ENCODE results near the gene TPX2.

Gene TPX2

DNA sequence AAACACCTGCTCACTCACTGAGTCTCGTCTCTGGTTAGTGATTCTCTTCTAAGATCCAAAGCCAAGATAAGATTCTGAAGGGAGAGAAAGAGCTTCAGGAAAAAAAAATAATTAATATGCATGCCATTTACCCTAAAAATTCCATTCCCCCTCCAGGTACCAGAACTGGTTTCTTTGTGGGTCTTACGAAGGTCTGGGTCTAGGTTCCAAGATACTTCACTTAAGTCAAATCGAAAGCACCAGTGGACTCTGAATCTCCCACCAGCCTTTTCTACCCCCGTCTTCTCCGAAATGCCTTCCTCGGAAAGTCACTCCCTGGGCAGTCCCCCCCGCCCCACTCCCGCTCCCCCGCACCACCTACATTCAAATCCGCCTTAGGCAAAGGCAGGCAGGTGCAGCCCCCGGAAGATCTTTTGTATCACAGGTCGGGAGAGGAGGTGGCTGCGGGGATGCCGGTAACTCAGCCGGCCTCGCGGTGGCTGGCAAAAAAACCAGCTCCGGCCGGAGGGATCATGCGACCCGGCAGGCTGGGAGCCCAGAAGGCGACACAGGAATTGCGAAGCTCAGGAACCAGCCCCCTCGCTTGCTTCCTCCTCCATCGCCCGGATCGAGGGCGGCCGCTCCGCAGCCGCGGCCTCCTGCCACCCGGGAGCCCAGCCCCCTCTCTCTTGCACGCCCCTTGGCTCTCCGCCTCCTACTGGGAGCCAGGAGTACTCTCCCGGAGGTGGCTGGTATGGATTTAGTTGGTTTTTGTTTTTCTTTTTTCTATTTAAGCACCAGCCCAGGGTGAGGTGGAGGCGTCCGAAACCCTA, 16.6 kb upstream of the TPX2 start, which contains the start of gene BCL2L1 (continued):
- TF ChIP-seq, protein P1, sequence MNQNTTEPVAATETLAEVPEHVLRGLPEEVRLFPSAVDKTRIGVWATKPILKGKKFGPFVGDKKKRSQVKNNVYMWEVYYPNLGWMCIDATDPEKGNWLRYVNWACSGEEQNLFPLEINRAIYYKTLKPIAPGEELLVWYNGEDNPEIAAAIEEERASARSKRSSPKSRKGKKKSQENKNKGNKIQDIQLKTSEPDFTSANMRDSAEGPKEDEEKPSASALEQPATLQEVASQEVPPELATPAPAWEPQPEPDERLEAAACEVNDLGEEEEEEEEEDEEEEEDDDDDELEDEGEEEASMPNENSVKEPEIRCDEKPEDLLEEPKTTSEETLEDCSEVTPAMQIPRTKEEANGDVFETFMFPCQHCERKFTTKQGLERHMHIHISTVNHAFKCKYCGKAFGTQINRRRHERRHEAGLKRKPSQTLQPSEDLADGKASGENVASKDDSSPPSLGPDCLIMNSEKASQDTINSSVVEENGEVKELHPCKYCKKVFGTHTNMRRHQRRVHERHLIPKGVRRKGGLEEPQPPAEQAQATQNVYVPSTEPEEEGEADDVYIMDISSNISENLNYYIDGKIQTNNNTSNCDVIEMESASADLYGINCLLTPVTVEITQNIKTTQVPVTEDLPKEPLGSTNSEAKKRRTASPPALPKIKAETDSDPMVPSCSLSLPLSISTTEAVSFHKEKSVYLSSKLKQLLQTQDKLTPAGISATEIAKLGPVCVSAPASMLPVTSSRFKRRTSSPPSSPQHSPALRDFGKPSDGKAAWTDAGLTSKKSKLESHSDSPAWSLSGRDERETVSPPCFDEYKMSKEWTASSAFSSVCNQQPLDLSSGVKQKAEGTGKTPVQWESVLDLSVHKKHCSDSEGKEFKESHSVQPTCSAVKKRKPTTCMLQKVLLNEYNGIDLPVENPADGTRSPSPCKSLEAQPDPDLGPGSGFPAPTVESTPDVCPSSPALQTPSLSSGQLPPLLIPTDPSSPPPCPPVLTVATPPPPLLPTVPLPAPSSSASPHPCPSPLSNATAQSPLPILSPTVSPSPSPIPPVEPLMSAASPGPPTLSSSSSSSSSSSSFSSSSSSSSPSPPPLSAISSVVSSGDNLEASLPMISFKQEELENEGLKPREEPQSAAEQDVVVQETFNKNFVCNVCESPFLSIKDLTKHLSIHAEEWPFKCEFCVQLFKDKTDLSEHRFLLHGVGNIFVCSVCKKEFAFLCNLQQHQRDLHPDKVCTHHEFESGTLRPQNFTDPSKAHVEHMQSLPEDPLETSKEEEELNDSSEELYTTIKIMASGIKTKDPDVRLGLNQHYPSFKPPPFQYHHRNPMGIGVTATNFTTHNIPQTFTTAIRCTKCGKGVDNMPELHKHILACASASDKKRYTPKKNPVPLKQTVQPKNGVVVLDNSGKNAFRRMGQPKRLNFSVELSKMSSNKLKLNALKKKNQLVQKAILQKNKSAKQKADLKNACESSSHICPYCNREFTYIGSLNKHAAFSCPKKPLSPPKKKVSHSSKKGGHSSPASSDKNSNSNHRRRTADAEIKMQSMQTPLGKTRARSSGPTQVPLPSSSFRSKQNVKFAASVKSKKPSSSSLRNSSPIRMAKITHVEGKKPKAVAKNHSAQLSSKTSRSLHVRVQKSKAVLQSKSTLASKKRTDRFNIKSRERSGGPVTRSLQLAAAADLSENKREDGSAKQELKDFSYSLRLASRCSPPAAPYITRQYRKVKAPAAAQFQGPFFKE (tag by site-specific recombination; IDR thresholded peaks at IDR 0.05; ENCODE audit: borderline replicate concordance) = no peak
- TF ChIP-seq, protein P2, sequence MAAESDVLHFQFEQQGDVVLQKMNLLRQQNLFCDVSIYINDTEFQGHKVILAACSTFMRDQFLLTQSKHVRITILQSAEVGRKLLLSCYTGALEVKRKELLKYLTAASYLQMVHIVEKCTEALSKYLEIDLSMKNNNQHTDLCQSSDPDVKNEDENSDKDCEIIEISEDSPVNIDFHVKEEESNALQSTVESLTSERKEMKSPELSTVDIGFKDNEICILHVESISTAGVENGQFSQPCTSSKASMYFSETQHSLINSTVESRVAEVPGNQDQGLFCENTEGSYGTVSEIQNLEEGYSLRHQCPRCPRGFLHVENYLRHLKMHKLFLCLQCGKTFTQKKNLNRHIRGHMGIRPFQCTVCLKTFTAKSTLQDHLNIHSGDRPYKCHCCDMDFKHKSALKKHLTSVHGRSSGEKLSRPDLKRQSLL (tag by site-specific recombination; IDR thresholded peaks at IDR 0.05) = peak; percentile 50; the same call in 1 of the 2 replicates
- no peak; the same call in 1 of the 2 replicates for TF ChIP-seq ZEB2 (tag by site-specific recombination; IDR thresholded peaks at IDR 0.05)
- peak; percentile 41; the same call in 1 of the 2 replicates for TF ChIP-seq EGR2 (tag by site-specific recombination; IDR thresholded peaks at IDR 0.05; ENCODE audit: low read depth)
- TF ChIP-seq ZNF561 (tag by site-specific recombination; IDR thresholded peaks at IDR 0.05; ENCODE audit: borderline replicate concordance) = peak; percentile 22; the same call in 1 of the 2 replicates
- TF ChIP-seq, protein P3, sequence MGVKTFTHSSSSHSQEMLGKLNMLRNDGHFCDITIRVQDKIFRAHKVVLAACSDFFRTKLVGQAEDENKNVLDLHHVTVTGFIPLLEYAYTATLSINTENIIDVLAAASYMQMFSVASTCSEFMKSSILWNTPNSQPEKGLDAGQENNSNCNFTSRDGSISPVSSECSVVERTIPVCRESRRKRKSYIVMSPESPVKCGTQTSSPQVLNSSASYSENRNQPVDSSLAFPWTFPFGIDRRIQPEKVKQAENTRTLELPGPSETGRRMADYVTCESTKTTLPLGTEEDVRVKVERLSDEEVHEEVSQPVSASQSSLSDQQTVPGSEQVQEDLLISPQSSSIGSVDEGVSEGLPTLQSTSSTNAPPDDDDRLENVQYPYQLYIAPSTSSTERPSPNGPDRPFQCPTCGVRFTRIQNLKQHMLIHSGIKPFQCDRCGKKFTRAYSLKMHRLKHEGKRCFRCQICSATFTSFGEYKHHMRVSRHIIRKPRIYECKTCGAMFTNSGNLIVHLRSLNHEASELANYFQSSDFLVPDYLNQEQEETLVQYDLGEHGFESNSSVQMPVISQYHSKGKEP (tag by site-specific recombination; IDR thresholded peaks at IDR 0.05) = no peak
- no peak for TF ChIP-seq ZNF214 (tag by site-specific recombination; IDR thresholded peaks at IDR 0.05; ENCODE audit: borderline replicate concordance)
- no peak for TF ChIP-seq ZNF23 (tag by site-specific recombination; IDR thresholded peaks at IDR 0.05; ENCODE audit: borderline replicate concordance)
- TF ChIP-seq ZBTB20 (tag by site-specific recombination; IDR thresholded peaks at IDR 0.05) = peak; percentile 57; the same call in 1 of the 2 replicates
- no peak for TF ChIP-seq ZNF433 (tag by site-specific recombination; IDR thresholded peaks at IDR 0.05; ENCODE audit: low read depth)
- TF ChIP-seq GLI4 (tag by site-specific recombination; IDR thresholded peaks at IDR 0.05) = no peak
- no peak for TF ChIP-seq GLI2 (tag by site-specific recombination; IDR thresholded peaks at IDR 0.05; ENCODE audit: borderline replicate concordance, low read depth)
- TF ChIP-seq ZNF274 (IDR thresholded peaks at IDR 0.05; ENCODE audit: low read length) = no peak
- TF ChIP-seq ZNF274 (tag by site-specific recombination; IDR thresholded peaks at IDR 0.05; ENCODE audit: borderline replicate concordance) = no peak
- TF ChIP-seq ZNF324 (tag by site-specific recombination; IDR thresholded peaks at IDR 0.05) = no peak
- TF ChIP-seq, protein P4, sequence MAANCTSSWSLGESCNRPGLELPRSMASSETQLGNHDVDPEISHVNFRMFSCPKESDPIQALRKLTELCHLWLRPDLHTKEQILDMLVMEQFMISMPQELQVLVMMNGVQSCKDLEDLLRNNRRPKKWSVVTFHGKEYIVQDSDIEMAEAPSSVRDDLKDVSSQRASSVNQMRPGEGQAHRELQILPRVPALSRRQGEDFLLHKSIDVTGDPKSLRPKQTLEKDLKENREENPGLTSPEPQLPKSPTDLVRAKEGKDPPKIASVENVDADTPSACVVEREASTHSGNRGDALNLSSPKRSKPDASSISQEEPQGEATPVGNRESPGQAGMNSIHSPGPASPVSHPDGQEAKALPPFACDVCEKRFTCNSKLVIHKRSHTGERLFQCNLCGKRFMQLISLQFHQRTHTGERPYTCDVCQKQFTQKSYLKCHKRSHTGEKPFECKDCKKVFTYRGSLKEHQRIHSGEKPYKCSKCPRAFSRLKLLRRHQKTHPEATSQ (tag by site-specific recombination; IDR thresholded peaks at IDR 0.05) = no peak
- TF ChIP-seq ZBTB17 (tag by site-specific recombination; IDR thresholded peaks at IDR 0.05) = peak; percentile 70
- TF ChIP-seq ZNF335 (tag by site-specific recombination; conservative IDR thresholded peaks at IDR 0.05) = peak; percentile 98
- TF ChIP-seq ZSCAN16 (tag by site-specific recombination; IDR thresholded peaks at IDR 0.05) = no peak
- TF ChIP-seq ZNF549 (tag by site-specific recombination; IDR thresholded peaks at IDR 0.05) = no peak
- TF ChIP-seq YY2 (tag by site-specific recombination; IDR thresholded peaks at IDR 0.05) = no peak
- TF ChIP-seq KLF9 (tag by site-specific recombination; IDR thresholded peaks at IDR 0.05; ENCODE audit: low read depth) = peak; percentile 73
- no peak for TF ChIP-seq ZNF248 (tag by site-specific recombination; IDR thresholded peaks at IDR 0.05)
- TF ChIP-seq, protein P5, sequence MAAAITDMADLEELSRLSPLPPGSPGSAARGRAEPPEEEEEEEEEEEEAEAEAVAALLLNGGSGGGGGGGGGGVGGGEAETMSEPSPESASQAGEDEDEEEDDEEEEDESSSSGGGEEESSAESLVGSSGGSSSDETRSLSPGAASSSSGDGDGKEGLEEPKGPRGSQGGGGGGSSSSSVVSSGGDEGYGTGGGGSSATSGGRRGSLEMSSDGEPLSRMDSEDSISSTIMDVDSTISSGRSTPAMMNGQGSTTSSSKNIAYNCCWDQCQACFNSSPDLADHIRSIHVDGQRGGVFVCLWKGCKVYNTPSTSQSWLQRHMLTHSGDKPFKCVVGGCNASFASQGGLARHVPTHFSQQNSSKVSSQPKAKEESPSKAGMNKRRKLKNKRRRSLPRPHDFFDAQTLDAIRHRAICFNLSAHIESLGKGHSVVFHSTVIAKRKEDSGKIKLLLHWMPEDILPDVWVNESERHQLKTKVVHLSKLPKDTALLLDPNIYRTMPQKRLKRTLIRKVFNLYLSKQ (tag by site-specific recombination; IDR thresholded peaks at IDR 0.05; ENCODE audit: borderline replicate concordance) = no peak
- TF ChIP-seq, protein P6, sequence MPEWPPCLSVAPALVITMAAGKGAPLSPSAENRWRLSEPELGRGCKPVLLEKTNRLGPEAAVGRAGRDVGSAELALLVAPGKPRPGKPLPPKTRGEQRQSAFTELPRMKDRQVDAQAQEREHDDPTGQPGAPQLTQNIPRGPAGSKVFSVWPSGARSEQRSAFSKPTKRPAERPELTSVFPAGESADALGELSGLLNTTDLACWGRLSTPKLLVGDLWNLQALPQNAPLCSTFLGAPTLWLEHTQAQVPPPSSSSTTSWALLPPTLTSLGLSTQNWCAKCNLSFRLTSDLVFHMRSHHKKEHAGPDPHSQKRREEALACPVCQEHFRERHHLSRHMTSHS (tag by site-specific recombination; IDR thresholded peaks at IDR 0.05) = no peak
- TF ChIP-seq ZFHX2 (tag by site-specific recombination; conservative IDR thresholded peaks at IDR 0.05) = peak; percentile 75
- TF ChIP-seq SP2 (tag by site-specific recombination; IDR thresholded peaks at IDR 0.05) = peak; percentile 75
